Transverse colon (tissue), 3 donors: Measurements from ENCODE around the gene MRNIP.

Source experiments
- POLR2A ChIP-seq: fragments of 450-650 bp; IDR thresholded peaks from one replicate; pipeline ENCODE4 v1.6.1; 2016; ENCODE audit warnings: antibody characterized with exemption, mild to moderate bottlenecking, moderate library complexity
- POLR2AphosphoS5 ChIP-seq, 3 donors: sonication (generic); formaldehyde crosslinking; IDR thresholded peaks; one replicate each; pipeline ENCODE4 v1.6.1; 2016; ENCODE audit warnings: antibody characterized with exemption in 3 of 3

- TF ChIP-seq POLR2AphosphoS5 (IDR thresholded peaks at IDR 0.05) = no peak
- TF ChIP-seq POLR2A = no peak
Observed at GRCh38 chr5:179866241-179867078, 7.8 kb upstream of the MRNIP start.
